Amygdala (tissue), 56 donors: ENCODE data around the gene CHCHD6.

Experiments used
- DNase-seq, 56 donors: peaks; one replicate each; lab custom pipeline; 2025; lab: John Stamatoyannopoulos, UW

Gene CHCHD6

GRCh38 chr3:126912027-126912422, 208.0 kb downstream of the CHCHD6 start:
- DNase-seq: no peak

GRCh38 chr3:126912491-126913195, 208.6 kb downstream of the CHCHD6 start:
- no peak for DNase-seq

- no peak for DNase-seq
Measured at GRCh38 chr3:126913524-126913923, 209.5 kb downstream of the CHCHD6 start.

- DNase-seq: no peak
Measured at GRCh38 chr3:126914226-126914625, 210.2 kb downstream of the CHCHD6 start.

- DNase-seq: no peak
Measured at GRCh38 chr3:126915015-126915414, 211.0 kb downstream of the CHCHD6 start.

- no peak for DNase-seq
Measured at GRCh38 chr3:126916546-126916945, 212.5 kb downstream of the CHCHD6 start.

GRCh38 chr3:126917232-126917804, 213.3 kb downstream of the CHCHD6 start:
- DNase-seq: no peak

GRCh38 chr3:126918355-126918821, 214.3 kb downstream of the CHCHD6 start:
- DNase-seq: no peak

GRCh38 chr3:126921085-126921824, 217.2 kb downstream of the CHCHD6 start:
- no peak for DNase-seq

- no peak for DNase-seq
Measured at GRCh38 chr3:126922466-126922865, 218.4 kb downstream of the CHCHD6 start.

GRCh38 chr3:126923423-126923822, 219.4 kb downstream of the CHCHD6 start:
- no peak for DNase-seq

GRCh38 chr3:126923895-126924294, 219.9 kb downstream of the CHCHD6 start:
- DNase-seq: no peak

GRCh38 chr3:126924458-126924857, 220.4 kb downstream of the CHCHD6 start:
- no peak for DNase-seq

GRCh38 chr3:126925411-126926171, 221.6 kb downstream of the CHCHD6 start:
- peak in 9 of 56 donors; percentile 12 to 57 (median 20) for DNase-seq

GRCh38 chr3:126926684-126927400, 222.8 kb downstream of the CHCHD6 start:
- DNase-seq: peak in 10 of 56 donors; percentile 9 to 36 (median 23)

- DNase-seq: no peak
Measured at GRCh38 chr3:126927401-126927750, 223.3 kb downstream of the CHCHD6 start.

GRCh38 chr3:126927846-126928245, 223.8 kb downstream of the CHCHD6 start:
- no peak for DNase-seq

GRCh38 chr3:126928921-126929474, 225.0 kb downstream of the CHCHD6 start:
- no peak for DNase-seq

- no peak for DNase-seq
Measured at GRCh38 chr3:126930936-126931600, 227.0 kb downstream of the CHCHD6 start.
